Stimulated activated CD4-positive, alpha-beta T cell treated with anti-CD3 and anti-CD28 coated beads, Interleukin-4, amount 100 ng/mL, for 1 hour (primary cell): Measurements from ENCODE around the gene ENOX1.
"Not testable (repeated sequence)": the region's sequence is repeated elsewhere in the genome, so short reads cannot be mapped to it uniquely, and the experiment has no call there.

Experiments
- DNase-seq: peaks from one replicate; pipeline ENCODE4 v3.0.0-alpha.2; 2020

The ENOX1 gene

DNA sequence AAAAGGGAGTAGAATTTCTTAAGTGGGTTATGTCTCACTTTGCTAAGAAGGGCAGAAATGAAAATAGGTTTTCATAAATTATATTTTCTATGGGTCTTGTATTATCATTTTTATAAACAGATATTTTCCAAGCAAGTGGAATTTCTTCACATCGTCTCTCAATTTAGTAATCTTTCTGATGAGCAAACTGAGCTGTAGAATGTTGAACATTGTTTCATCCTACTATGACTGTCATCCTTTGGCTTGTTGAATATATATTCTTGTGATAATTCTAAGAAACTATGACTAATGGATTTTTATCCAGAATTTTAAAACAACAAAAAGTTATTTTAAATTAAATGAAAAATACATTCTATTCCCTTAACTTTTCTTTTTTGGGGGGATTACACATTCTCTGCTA lies 313.8 kb downstream of the ENOX1 start:
- DNase-seq: no peak

- no peak for DNase-seq
Measured at GRCh38 chr13:43472339-43472738, 314.4 kb downstream of the ENOX1 start.

DNA sequence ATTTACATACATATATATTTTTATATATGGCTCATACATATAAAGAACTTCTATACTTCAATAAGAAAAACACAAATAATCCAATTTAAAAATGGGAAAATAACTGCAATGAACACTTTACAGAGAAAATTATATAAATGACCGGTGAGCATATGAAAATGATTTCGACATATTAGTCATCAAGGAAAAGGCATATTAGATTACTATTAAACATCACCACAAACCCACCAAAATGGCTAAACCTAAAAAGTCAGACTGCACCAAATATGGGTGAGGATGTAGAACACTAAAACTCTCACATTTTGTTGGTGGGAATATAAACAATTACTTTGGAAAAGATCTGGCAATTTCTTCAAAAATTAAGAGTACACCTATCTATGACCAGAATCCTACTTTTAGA lies 316.2 kb downstream of the ENOX1 start:
- DNase-seq: no peak

- DNase-seq: no peak
Measured at GRCh38 chr13:43469791-43470190, 317.0 kb downstream of the ENOX1 start.

- DNase-seq: no peak
Measured at GRCh38 chr13:43464578-43465264, 322.1 kb downstream of the ENOX1 start.

DNA sequence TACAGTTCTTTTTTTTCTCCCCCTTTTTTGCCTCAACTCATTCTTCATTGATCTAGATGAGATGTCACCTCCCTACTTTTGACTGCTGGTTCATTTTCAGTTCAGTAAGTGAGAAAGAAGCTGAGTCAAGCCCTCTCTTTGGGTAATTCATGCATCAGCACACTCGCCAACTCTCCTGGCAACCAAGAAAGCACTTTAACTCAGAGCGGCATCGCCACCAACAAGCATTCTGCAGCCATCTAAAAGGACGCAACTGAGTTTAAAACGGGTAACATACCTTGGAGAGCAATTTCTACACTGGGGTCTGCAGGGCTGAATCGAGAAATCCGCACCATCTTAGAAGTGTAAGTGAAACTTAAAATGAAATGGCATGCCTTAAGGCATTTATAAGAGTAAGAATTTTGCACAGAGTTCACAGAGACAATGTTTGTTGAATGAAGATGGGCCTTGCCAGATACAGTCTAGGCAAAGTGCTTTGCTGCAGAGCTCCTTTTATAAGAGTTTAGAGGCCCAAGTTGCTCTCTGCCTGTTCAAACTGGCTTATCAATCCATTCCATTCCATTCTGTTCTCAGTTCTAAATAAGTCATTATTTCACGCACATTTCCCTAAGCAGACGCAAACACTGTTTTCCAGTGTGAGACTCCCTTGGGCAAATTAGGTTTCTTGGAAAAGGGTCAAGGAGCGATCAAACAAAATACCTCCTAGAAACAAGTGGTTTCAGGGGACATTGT lies 338.0 kb downstream of the ENOX1 start:
- no peak for DNase-seq

- no peak for DNase-seq
Measured at GRCh38 chr13:43446126-43446525, 340.6 kb downstream of the ENOX1 start.

DNA sequence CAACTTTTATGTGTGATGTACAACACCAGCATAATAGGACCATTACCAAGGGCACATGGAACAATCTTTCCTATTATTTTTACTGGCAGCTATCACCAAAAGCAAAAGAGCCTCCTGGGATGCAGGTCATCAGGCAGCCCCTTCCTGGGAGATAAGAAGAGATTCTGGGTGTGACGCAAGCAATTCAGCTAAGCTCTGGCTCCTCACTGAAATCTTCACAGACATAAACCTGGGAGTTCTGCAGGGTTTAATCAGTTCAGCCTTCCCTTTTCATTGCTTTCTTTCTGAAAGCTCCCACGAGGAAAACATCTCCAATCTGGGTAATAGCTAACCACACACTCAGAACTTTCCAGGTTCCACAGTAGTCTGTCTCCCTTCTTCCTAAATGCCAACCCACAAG lies 341.1 kb downstream of the ENOX1 start:
- no peak for DNase-seq

DNA sequence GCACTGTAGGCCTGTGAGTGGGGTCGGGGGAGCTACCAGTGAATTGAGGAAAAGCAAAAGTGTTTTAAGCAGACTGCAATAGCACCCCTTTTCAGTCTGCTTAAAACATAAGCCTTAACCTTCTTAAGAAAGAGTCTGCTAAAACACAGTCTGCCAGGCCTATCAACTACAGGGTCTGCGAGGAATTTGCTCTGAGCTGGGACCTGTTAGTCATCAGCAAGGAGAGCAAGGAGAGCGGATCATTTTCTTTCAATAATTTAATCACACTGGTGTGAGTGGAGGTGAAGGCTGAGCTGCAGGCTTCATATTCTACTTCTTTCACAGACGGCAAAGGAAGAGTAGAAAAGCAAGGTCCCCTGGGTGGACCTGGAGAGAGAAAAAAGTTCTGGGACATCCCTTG lies 342.7 kb downstream of the ENOX1 start:
- no peak for DNase-seq

DNA sequence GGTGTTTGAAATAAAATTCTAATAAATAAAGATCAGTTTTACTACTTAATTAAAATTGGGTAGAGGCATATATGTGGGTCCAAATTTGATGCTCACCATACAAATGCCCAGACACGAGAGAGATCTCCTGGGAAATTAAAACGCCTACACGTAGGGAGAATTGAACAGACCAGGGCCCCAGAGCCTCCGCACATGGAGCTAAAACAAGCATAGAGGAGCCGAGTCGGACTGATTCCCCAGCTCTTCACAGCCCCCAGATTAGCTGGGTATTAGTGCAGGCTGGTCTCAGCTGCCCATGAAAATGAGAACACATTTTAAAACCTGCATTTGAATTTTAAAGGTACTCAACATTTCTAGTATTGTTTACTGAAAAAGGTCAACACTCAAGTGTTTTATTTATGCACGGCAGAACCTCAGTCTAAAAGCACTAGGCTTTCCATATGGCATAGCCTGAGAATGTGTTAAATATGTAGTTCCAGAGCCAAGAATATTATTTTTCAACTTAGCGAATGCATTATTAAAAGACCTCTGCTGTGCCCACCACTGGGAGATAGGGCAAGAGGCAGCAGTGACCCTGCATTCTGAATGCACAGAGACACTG lies 344.8 kb downstream of the ENOX1 start:
- no peak for DNase-seq

GRCh38 chr13:43441464-43441863 lies 345.3 kb downstream of the ENOX1 start:
- no peak for DNase-seq

DNA sequence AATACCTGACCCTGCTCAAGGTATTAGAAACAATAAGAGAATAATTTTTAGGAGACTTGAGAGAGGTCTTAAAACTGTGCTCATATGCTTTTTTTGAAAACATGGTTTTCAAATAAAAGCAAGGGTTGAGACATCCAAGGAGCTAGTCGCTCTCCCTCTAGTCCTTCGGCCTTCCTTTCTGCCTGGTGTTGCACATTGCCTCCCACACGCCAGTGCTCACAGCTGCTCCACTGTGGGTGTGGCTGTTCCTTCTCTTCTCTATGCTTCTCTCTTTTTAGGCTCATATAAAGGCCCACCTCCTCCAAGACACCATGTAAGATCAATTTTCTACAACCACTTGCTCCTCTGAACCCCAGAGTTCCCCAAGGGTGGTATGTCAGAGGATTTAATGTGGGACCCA lies 352.6 kb downstream of the ENOX1 start:
- DNase-seq: no peak

DNA sequence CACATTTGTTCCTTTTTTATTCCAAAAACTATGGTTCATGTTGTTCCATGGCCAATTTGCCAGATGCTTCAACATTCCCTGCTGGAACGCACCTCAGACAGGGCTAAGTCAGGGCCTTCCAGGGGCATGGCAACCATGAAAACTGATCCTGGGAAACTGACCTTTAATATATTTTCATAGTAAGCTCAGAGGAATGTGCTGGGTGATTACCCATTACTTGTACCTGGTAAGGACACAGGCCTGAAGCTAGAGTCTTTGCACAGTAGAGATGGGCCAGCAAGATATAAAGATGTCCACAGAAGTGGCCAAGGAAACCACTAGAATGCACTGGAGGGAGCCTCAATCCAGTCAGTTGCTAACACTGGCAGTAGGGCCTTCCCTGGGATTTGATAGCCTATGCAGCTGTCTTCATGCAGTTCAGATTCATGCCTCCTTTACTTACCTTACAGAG lies 353.1 kb downstream of the ENOX1 start:
- no peak for DNase-seq

- DNase-seq: no peak
Measured at GRCh38 chr13:43432958-43433357, 353.8 kb downstream of the ENOX1 start.

- DNase-seq: no peak
Measured at GRCh38 chr13:43431841-43432240, 354.9 kb downstream of the ENOX1 start.

DNA sequence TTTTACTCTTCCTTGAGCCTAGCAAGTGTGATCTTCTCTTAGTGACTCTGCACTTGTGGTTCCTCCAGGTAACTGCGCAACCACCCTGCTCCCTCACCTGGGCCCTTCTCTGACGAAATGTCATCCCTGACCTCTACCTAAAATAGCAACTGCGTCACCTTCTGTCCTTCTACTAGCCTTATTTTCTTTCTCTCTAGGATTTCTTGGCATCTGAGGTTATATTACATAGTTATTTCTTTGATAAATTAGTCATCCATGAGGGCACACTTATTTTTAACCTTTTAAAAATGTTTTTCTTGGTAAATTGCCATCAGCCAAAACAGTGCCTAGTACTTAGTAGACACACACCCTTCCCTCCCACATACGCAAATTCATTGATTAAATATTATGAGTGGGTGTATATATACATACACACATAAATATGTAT lies 355.5 kb downstream of the ENOX1 start:
- no peak for DNase-seq

DNA sequence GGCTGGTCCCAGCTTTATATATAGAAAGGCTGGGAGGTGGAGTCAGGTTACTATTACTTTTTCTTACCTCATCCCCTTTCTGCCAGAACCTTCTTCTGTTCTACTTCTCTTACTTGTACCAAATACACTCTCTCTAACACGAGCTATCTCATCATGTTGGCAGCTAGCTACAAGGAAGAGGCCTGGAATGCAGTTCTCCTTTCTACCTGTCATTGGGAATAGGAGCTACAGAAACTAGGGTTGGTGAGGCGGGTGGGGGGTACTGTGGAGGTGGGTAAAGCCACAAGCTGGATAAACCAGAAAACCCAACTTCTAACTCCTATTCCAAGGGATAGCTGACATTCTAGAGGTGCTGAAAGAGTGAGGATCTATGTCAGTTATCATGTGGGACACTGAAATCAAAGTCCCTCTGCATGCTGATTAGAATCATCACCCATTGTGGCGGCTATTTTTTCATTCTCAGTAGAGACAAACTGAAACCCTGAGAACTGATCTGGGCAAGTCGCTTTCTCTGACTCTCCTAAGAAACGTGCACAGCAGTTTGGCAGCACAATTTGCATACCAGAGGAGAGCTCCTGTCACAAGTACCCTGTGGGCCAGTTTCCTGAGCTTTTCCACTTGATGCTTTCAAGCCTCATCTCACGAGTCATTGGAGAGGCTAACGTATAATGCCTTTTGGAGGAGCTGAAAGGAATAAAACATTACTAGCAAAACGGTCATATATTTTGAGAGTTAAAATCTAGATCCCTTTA lies 358.1 kb downstream of the ENOX1 start:
- no peak for DNase-seq

GRCh38 chr13:43426355-43426754 lies 360.4 kb downstream of the ENOX1 start:
- no peak for DNase-seq

- DNase-seq: no peak
Measured at GRCh38 chr13:43425234-43425633, 361.5 kb downstream of the ENOX1 start.

DNA sequence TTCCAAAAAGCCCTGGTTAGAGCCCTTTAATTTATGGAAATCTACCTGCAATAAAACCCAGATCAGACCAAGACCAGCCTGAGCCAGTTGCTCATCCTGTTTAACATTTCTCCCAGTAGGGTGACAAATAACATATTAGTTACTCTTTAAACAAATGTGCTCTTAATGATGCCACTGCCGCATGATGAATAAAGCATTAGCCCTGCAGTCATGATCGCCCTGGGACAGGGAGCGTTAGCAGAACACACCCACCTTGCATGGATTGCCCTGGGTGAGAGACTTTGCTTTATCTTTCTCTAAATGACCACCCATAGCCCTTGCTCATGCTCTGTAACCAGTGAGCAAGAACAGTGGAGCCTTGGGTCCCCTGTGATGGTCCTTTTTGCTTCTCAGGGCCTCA lies 362.4 kb downstream of the ENOX1 start:
- no peak for DNase-seq

DNA sequence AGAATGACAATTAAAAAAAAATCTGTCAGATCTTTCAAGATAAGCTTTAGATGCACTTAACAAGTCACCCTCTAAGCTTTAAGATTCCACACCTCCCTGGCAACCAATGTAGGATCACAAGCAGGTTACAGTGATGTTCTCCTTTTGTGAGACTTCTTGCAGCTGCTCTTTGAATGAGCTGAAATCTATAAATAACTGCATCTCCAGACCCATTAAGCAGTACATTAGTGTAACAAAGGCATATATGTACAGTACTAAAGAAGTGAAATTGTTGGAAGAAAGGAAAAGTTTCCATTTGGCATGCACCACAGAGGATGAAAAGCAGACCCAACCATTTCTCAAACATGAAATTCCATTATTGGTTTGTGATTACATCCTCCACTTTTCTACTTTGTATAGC lies 364.7 kb downstream of the ENOX1 start:
- DNase-seq: no peak

- not testable (repeated sequence) for DNase-seq
Measured at GRCh38 chr13:43416842-43417241, 369.9 kb downstream of the ENOX1 start.

GRCh38 chr13:43416408-43416807 lies 370.4 kb downstream of the ENOX1 start:
- not testable (repeated sequence) for DNase-seq
